ENCODE data around the gene BRCA1.

Gene BRCA1

GRCh38 chr17:43125133-43125966 is at the start of gene BRCA1:
Gene BRCA1, minus strand, starts transcription at chr17:43125364. Its CDS starts 1,268 bp downstream, at chr17:43124096.
- no peak for TF ChIP-seq CTCF (IDR thresholded peaks at IDR 0.05)

GRCh38 chr17:43171586-43172487 is 46.7 kb upstream of the BRCA1 start:
- no peak for TF ChIP-seq CTCF (IDR thresholded peaks at IDR 0.05)

GRCh38 chr17:43170766-43171585 is 45.8 kb upstream of the BRCA1 start, which contains the start of gene NBR1:
Gene NBR1, plus strand, starts transcription at chr17:43171214. Its CDS starts 4,586 bp downstream, at chr17:43175800.
- no peak for TF ChIP-seq CTCF (IDR thresholded peaks at IDR 0.05)

GRCh38 chr17:43170140-43170765 is 45.1 kb upstream of the BRCA1 start:
- no peak for TF ChIP-seq CTCF (IDR thresholded peaks at IDR 0.05)

GRCh38 chr17:43169561-43170139 is 44.5 kb upstream of the BRCA1 start:
- no peak for TF ChIP-seq CTCF (IDR thresholded peaks at IDR 0.05)

- no peak for TF ChIP-seq CTCF (IDR thresholded peaks at IDR 0.05)
These were observed 30.5 kb upstream of the BRCA1 start for GRCh38 chr17:43155666-43156065.

Data from LNCAP (cell line).